GM18867 (cell line): ENCODE results near the gene NUDC.
A peak's percentile ranks its signal among the peaks of the same experiment; 100 is the strongest.
"Not testable (repeated sequence)": the region's sequence is repeated elsewhere in the genome, so short reads cannot be mapped to it uniquely, and the experiment has no call there.

Experiments used
- ATAC-seq: cut with Tn5 transposase; IDR thresholded peaks from one replicate; pipeline ENCODE4 v1.9.1; 2021; ENCODE audit warnings: mild to moderate bottlenecking, moderate library complexity; ENCODE audit not compliant: unreplicated experiment

Gene NUDC

GRCh38 chr1:26981146-26981846 lies 59.8 kb downstream of the NUDC start:
- ATAC-seq: no peak

DNA sequence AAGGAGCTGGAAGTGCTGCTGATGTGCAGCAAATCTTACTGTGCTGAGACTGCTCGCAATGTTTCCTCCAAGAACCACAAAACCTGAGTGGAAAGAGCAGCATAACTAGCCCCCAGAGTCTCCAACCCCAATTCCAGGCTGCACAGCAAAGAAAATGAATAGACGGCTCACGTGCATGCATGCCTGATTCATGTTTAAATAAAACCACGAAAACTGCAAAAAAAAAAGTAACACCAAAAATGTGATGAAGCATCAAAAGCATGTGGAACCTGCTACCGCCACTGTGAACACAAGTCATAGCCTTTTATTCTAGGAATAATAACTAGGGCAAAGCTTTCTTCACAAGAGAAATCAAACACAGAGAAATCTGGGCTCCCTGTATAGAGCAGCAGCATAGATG lies 62.3 kb downstream of the NUDC start:
- no peak for ATAC-seq

DNA sequence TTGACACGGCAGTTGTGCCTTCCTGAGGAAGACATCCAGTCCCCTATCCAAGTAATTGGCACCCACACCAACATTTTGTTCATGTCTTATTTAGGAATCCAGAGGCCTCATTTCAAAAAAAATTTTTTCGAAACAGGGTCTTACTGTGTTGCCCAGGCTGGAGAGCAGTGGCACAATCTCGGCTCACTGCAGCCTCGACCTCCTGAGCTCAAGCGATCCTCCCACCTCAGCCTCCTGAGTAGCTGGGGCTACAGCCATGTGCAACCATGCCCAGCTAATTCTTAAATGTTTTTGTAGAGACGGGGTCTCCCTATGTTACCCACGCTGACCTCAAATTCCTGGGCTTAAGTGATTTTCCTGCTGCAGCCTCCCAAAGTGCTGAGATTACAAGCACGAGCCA lies 62.7 kb downstream of the NUDC start:
- no peak for ATAC-seq

GRCh38 chr1:26986658-26987057 lies 65.1 kb downstream of the NUDC start:
- ATAC-seq: no peak

- ATAC-seq: not testable (repeated sequence)
Measured at GRCh38 chr1:26989403-26990109, 68.0 kb downstream of the NUDC start.

GRCh38 chr1:26991310-26992116 lies 70.0 kb downstream of the NUDC start:
- ATAC-seq: no peak

DNA sequence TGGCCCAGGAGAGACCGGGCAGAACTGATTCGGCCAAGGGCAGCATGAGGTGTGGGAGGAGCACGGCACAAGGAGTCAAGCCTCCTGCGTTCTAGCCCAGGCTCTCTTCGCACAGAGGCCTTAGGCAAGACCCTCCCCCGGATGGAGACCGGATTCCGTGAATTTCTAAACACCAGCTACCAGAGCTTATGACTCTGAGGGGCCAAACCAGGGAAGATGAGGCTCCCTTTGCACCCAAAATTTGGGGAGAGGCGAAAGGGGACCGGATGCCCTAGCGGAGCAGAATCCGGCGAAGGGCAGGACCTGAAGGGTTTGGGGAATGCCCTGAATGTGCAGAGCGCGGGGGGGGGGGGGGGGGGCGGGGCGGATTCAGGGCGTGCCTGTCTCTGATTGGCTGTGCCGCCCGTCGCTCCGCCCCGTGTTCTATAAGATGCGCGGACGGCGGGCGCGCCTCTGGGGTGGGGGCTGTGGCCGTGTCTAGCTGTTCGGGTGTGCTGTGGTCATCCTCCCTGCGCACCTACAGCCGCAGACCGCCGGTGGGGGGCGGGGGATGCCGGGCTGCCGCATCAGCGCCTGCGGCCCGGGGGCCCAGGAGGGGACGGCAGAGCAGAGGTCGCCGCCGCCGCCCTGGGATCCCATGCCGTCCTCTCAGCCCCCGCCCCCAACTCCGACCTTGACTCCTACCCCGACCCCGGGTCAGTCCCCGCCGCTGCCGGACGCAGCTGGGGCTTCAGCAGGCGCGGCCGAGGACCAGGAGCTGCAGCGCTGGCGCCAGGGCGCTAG lies 71.9 kb downstream of the NUDC start, which contains the start of gene TRNP1:
TSS of gene TRNP1 (plus strand) at position 456 of the 783 bp plus-strand sequence. CDS start at position 551, 95 bp downstream.
- peak; percentile 58 for ATAC-seq

DNA sequence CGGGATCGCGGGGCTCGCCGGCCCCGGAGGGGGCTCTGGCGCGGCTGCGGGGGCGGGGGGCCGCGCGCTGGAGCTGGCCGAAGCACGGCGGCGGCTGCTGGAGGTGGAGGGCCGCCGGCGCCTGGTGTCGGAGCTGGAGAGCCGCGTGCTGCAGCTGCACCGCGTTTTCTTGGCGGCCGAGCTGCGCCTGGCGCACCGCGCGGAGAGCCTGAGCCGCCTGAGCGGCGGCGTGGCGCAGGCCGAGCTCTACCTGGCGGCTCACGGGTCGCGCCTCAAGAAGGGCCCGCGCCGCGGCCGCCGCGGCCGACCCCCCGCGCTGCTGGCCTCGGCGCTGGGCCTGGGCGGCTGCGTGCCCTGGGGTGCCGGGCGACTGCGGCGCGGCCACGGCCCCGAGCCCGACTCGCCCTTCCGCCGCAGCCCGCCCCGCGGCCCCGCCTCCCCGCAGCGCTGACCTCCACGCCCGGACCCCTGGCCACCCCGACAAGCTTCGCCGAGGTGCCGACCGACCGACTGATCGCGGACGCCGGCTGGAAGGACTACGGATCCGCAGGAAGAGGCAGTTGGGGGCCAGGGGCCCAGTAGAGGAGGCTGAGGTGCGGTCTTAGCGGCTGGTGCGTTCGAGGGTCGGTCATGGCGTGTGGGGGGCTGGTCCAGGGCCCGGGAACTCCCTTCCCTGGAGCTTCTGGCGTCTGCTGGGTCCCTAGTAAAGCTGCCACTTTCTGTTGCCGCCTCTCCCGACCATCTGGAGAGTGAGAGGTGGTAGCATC lies 72.7 kb downstream of the NUDC start:
- ATAC-seq: peak; percentile 21

GRCh38 chr1:26994787-26995517 lies 73.4 kb downstream of the NUDC start:
- ATAC-seq: no peak

GRCh38 chr1:26996024-26996423 lies 74.5 kb downstream of the NUDC start:
- ATAC-seq: no peak
